ENCODE results near the gene ABHD12. TPM values are rescaled to one million over a fixed set of nuclear protein-coding genes. Genes with fewer than 3 reads are reported as not detected.

ABHD12 gene
- polyA plus RNA-seq, 1 donor (not counting 4 experiments of a cell fraction or from before 2014, with no cell fraction given) = 11.2 TPM

DNA sequence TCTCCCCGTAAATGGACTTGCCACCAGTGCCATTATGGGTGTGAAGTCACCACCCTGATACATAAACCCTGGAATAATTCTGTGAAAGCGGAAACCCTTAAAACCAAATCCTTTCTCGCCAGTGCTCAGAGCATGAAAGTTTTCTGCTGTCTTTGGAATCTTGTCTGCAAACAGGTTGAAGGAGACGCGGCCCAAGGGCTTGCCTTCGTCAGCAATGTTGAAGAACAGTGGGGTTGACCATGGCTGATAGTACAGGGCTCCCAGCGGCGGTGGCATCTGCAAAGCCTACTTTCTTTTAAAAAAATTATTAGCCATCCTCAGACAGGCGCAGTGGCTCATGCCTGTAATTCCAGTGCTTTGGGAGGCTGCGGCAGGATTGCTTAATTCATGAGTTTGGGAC lies 22.1 kb downstream of the ABHD12 start:
- Histone ChIP-seq H3K4me2 (ENCODE audit: control insufficient read depth, extremely low read depth, insufficient read depth, low read depth, low read length) (no peak overlapping the region), H3K79me2 (ENCODE audit: control insufficient read depth, insufficient read depth, low read length) (peaks cover 5% of the 10 kb centered on the region), H3K27me3 (ENCODE audit: control insufficient read depth, extremely low read depth, insufficient read depth, low read length) (no peaks in the 10 kb centered on the region), H4K20me1 (ENCODE audit: control insufficient read depth, extremely low read depth, insufficient read depth, low read length) (no peaks in the 10 kb centered on the region), H2AFZ (ENCODE audit: control insufficient read depth, low read length) (no peak overlapping the region), H3K4me3 (ENCODE audit: control insufficient read depth in 2 of 3, extremely low read depth in 1 of 3, insufficient read depth in 2 of 3, low read depth in 1 of 3, low read length in 3 of 3) (no peak overlapping the region), H3K27ac (ENCODE audit: control insufficient read depth, insufficient read depth, low read length) (no peak overlapping the region), H3K9me3 (ENCODE audit: control insufficient read depth, low read depth, low read length) (peaks cover 11% of the 10 kb centered on the region), H3K9me1 (ENCODE audit: control insufficient read depth, extremely low read depth, insufficient read depth, low read length) (no peaks in the 10 kb centered on the region), H3K9ac (ENCODE audit: control insufficient read depth, extremely low read depth, insufficient read depth, low read length) (no peak overlapping the region), H3K4me1 (ENCODE audit: control insufficient read depth, extremely low read depth, insufficient read depth, low read length) (peaks cover 3% of the 10 kb centered on the region), H3K36me3 (ENCODE audit: control insufficient read depth in 2 of 2, extremely low read depth in 1 of 2, insufficient read depth in 2 of 2, low read length in 2 of 2) (no peaks in the 10 kb centered on the region)
- dilution Hi-C loops (cut with MboI; ENCODE audit: extremely low pct_ligation_motif_present, low sequenced_read_pairs) = no loop called here
- DNase-seq (ENCODE audit: low read depth, low spot score) = no peak
- no peak for FAIRE-seq
- no peak for TF ChIP-seq EZH2 (IDR thresholded peaks at IDR 0.05; ENCODE audit: low read length)
- TF ChIP-seq, protein P1, sequence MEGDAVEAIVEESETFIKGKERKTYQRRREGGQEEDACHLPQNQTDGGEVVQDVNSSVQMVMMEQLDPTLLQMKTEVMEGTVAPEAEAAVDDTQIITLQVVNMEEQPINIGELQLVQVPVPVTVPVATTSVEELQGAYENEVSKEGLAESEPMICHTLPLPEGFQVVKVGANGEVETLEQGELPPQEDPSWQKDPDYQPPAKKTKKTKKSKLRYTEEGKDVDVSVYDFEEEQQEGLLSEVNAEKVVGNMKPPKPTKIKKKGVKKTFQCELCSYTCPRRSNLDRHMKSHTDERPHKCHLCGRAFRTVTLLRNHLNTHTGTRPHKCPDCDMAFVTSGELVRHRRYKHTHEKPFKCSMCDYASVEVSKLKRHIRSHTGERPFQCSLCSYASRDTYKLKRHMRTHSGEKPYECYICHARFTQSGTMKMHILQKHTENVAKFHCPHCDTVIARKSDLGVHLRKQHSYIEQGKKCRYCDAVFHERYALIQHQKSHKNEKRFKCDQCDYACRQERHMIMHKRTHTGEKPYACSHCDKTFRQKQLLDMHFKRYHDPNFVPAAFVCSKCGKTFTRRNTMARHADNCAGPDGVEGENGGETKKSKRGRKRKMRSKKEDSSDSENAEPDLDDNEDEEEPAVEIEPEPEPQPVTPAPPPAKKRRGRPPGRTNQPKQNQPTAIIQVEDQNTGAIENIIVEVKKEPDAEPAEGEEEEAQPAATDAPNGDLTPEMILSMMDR (optimal IDR thresholded peaks at IDR 0.05 in 1 of 3, IDR thresholded peaks at IDR 0.05 in 1 of 3, conservative IDR thresholded peaks at IDR 0.05 in 1 of 3; ENCODE audit: extremely low read depth in 1 of 3, insufficient read depth in 2 of 3, low read length in 3 of 3) = no peak

DNA sequence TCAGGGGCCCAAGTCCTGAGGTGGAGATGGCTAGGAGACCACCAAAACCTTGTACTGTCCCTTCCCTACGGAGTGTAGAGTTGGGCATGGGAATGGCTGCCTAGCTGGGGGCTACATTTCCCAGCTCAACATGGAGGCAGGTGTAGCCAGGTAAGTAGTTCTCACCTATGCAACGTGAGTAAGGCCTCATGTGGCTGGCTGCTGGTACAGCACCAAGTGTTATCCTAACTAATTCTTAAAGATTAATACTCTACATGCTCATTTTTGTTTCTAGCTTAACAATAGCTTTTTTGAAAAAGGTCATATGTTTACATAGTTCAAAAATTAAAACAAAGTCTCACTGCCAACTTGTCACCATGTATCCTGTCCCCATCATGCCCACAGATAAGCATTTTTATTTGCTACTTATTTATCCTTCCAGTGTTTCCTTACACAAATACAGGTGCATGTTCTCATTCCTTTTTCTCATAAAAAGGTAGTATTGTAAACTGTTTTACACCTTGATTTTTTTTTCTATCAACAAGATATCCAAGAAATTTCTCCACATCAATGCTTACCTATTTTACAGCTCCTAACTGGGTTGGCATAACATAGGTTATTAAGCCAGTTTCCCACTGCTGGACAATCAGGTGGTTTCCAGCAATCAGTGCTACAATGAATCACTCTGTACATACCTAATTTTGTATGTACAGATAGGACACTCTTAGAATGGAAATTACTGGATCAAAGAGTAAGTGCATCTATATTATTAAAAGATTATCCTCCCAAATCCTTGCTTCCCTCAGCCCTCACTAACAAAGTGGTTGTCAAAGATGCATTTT lies 25.5 kb downstream of the ABHD12 start:
- Histone ChIP-seq H3K27me3 (ENCODE audit: control insufficient read depth, extremely low read depth, insufficient read depth, low read length) (no peaks in the 10 kb centered on the region), H3K36me3 (ENCODE audit: control insufficient read depth in 2 of 2, extremely low read depth in 1 of 2, insufficient read depth in 2 of 2, low read length in 2 of 2) (no peaks in the 10 kb centered on the region), H2AFZ (ENCODE audit: control insufficient read depth, low read length) (no peak overlapping the region), H3K9ac (ENCODE audit: control insufficient read depth, extremely low read depth, insufficient read depth, low read length) (no peak overlapping the region), H3K9me1 (ENCODE audit: control insufficient read depth, extremely low read depth, insufficient read depth, low read length) (no peaks in the 10 kb centered on the region), H4K20me1 (ENCODE audit: control insufficient read depth, extremely low read depth, insufficient read depth, low read length) (no peaks in the 10 kb centered on the region), H3K27ac (ENCODE audit: control insufficient read depth, insufficient read depth, low read length) (no peak overlapping the region), H3K4me2 (ENCODE audit: control insufficient read depth, extremely low read depth, insufficient read depth, low read depth, low read length) (no peak overlapping the region), H3K79me2 (ENCODE audit: control insufficient read depth, insufficient read depth, low read length) (no peaks in the 10 kb centered on the region), H3K4me1 (ENCODE audit: control insufficient read depth, extremely low read depth, insufficient read depth, low read length) (peaks cover 2% of the 10 kb centered on the region), H3K9me3 (ENCODE audit: control insufficient read depth, low read depth, low read length) (no peaks in the 10 kb centered on the region), H3K4me3 (ENCODE audit: control insufficient read depth in 2 of 3, extremely low read depth in 1 of 3, insufficient read depth in 2 of 3, low read depth in 1 of 3, low read length in 3 of 3) (no peak overlapping the region)
- no peak for TF ChIP-seq EZH2 (IDR thresholded peaks at IDR 0.05; ENCODE audit: low read length)
- TF ChIP-seq, protein P1 (optimal IDR thresholded peaks at IDR 0.05 in 1 of 3, IDR thresholded peaks at IDR 0.05 in 1 of 3, conservative IDR thresholded peaks at IDR 0.05 in 1 of 3; ENCODE audit: extremely low read depth in 1 of 3, insufficient read depth in 2 of 3, low read length in 3 of 3) = no peak
- DNase-seq (ENCODE audit: low read depth, low spot score) (no peak), FAIRE-seq (no peak)
- dilution Hi-C loops (cut with MboI; ENCODE audit: extremely low pct_ligation_motif_present, low sequenced_read_pairs) = no loop called here

Measured in keratinocyte (primary cell).